Hematopoietic multipotent progenitor cell treated with erythropoietin and hydrocortisone succinate and interleukin-3 and kit ligand, for 17 days (in vitro differentiated cells): ENCODE measurements around the gene PPP1R12A.

Source experiments
- DNase-seq: peaks from one replicate; pipeline ENCODE4 v3.0.0-alpha.2; 2015; ENCODE audit warnings: low spot score

PPP1R12A gene

DNA sequence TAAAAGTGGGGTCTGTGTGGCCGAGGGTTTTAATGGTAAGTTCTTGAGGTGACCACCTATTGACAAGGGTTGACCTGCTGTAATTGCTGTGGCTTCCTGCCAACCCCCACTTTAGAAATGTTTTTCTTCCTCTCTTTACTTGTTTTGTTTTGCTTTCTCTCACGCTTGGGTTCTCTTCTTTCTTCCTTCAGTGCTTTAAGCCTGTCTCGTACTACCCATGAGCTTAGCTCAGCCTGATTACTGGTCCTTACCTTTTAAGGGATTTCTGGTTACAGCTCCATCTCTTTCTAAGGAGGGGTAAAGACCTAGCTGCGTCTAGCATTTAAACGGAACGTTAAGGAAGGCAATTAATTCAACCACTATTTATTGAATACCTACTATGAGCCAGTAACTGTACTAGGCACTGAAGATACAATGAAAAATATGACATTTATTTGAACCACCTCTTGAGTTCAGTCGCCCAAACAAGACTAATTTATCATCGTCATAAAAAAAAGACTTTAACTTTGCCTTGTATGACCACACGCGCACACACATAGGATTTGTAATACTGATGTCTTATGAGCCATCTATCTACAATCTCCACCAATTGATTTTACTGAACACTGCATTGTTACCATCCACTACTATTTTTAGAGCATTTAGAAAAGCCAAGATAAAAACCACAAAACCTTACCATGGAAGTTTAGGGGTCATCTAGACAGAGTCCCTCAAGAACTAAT is 888 bp upstream of the PPP1R12A start:
- DNase-seq = peak; percentile 61

- DNase-seq = peak; percentile 49
Observed at GRCh38 chr12:79934281-79935020, 446 bp downstream of the PPP1R12A start.

GRCh38 chr12:79933532-79934264 is 1.2 kb downstream of the PPP1R12A start:
- DNase-seq = peak; percentile 53

GRCh38 chr12:79933043-79933442 is 1.9 kb downstream of the PPP1R12A start:
- DNase-seq = no peak

GRCh38 chr12:79932357-79932756 is 2.5 kb downstream of the PPP1R12A start:
- peak; percentile 55 for DNase-seq

GRCh38 chr12:79929065-79929464 is 5.8 kb downstream of the PPP1R12A start:
- no peak for DNase-seq

- DNase-seq = no peak
Observed at GRCh38 chr12:79927772-79928474, 7.0 kb downstream of the PPP1R12A start.

DNA sequence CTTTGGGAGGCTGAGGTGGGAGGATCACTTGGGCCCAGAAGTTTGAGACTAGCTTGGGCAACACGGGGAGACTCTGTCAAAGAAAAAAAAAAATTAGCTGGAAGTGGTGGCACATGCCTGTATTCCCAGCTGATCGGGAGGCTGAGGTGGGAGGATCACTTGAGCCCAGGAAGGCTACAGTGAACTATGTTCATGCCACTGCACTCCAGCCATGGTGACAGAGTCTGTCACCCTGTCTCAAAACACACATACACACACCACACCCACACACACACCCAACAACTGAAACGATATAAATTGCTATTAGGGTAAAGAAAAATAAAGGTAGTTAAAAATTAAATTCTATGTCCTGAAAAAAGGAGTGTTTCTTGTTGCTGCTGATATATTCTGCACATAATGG is 7.9 kb downstream of the PPP1R12A start:
- DNase-seq = no peak

DNA sequence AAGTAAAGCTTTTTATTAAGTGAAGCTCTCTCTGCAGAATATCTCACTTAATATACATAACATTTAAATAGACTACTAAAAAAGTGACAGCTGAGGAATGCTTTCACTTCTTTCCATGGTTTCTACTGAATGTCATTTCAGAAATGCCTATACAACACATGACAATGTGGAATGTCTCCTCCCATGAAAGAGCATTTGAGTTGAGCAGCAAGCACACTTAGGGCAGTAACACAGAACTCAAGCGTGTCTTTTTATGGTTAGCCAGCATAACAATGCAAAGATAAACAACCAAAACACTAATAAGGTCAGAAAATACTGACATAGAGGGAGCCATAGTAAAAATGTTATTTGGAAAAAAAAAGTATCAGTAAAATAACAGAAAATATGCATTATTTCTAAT is 9.4 kb downstream of the PPP1R12A start:
- DNase-seq = no peak

DNA sequence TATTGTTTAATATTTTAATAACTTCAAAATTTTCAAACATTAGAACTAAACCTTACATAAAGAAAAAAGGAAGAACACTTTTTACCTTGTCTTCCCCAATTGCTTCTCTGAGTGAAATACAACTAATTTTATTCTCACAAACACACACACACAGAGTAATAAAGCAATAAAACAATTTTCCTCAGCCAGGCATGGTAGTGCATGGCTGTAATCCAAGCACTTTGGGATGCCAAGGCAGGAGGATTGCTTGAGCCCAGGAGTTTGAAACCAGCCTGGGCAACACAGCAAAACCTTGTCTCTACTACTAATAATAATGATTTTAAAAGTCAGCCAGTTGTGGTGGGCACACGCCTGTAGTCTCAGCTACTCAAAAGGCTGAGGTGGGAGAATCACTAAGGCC is 13.1 kb downstream of the PPP1R12A start:
- no peak for DNase-seq

- DNase-seq = no peak
Observed at GRCh38 chr12:79920421-79921238, 14.3 kb downstream of the PPP1R12A start.

GRCh38 chr12:79919762-79920161 is 15.1 kb downstream of the PPP1R12A start:
- DNase-seq = no peak

DNA sequence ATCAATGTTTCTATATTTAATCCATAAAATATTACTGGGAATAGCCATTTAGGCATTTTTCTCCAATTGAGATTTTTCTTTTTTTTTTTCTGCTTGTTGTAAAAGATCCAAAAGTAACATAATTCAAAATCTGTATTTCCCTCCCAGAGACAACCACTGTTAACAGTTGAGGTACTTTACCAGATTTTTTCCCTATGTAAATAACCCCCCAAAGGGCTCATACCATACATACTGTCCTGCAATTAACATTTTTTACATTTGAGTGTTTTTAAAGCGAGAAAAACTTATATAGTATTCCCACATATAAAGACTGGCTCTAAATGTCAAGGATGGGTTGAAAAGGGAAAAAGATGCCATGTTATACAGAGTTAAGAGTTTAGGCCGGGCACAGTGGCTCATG is 18.1 kb downstream of the PPP1R12A start:
- no peak for DNase-seq

DNA sequence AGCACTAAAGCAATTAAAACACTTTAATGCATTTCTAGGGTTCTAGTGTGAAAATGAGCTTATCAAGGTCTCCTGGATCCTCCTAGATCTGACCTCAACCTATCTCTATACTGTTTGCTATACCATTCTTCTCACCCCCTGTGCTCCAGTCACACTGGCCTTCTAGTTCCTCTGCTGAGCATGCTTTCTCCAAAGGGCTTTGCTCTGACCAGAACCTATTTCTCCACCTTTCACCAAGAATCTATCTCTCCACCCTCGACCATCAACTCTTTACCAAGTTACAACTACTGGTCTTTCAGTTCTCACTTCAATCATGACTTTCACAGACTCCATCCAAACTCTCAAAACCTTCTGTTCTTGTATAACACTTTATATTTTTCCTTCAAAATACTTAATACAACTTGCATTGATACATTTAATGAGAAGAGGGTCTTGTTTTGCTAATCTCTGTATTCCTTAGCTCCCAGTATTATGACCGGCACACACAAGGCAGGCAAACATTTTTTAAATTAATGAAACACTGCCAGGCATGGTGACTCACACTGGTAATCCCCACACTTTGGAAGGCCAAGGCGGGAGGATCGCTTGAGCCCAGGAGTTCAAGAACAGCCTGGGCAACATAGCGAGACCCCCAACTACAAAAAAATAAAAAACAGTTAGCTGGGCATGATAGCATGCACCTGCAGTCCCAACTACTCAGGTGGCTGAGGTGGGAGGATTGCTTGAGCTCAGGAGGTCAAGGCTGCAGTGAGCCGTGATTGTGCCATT is 22.8 kb downstream of the PPP1R12A start:
- DNase-seq = no peak

- DNase-seq = no peak
Observed at GRCh38 chr12:79908366-79908765, 26.5 kb downstream of the PPP1R12A start.

DNA sequence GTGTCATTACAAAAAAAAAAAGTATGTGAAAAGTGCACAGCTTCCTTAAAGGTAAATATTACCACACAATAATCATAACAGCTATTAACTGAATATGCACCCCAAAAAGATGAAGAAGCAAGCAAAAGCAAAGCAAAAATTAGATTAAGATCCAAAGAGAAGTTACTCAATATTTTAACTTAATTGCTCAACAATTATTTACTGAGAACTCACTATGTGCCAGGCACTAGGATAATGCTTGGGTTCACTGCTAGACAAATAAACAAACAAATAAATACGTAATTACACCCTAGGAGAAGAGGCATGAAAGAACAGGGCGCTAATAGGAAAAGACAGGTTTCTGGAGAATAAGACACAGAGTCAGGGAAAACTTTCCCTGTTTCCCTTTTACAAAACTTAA is 33.4 kb downstream of the PPP1R12A start:
- DNase-seq = no peak

DNA sequence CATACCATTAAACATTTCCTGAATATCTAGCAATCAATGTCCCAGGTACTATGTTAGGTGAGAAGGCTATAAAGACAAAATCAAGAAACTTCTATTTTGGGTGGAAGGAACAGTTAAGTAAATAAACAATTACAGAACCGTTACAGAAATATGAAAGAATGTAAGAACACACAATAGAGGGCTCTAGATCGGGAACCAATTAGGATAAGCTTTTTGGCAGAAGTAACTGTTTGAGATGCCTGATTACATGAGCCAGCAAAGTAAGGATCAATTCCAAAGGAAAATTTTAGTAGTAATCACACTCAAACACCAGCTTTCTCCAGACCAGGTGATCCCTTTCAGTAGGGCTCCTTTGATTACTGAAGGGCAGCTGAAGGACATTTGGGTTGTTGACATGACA is 33.9 kb downstream of the PPP1R12A start:
- DNase-seq = no peak

DNA sequence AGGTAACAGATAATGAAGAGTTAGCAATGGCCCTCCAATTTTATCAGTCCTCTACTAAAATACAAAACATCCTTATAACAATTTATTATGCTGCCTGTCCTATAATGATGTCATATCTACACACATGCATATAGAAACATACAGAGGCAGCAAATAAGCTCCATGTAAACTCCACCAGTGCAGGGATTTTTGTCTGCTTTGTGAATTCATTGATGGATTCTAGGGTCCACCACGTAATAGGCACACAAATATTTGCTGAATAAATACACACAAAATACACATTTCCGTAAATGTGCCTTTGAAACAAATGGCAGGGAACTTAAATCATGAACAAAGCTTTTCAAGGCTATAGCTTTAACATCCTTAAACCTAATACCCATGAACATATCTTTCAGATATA is 34.7 kb downstream of the PPP1R12A start:
- DNase-seq = no peak

GRCh38 chr12:79897617-79898016 is 37.3 kb downstream of the PPP1R12A start:
- DNase-seq = no peak

DNA sequence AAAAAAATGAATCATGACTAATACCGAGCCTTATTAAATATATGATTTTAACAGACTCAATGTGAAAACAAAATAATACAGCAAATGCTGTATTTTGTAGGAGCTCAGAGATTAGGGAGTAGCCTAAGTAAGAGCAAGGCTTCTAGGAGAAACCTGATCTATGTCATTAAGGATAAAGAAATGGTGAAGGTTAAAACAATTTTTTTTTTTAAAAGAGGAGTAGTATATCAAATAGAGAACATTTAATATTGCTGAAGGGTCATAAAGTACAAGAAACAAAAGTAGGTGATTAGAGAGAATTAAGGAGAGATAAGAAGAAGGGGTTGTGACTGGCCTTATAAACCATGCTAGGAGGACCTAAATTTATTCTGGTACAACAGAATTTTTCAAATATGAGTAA is 39.1 kb downstream of the PPP1R12A start:
- DNase-seq = no peak

GRCh38 chr12:79895071-79895470 is 39.8 kb downstream of the PPP1R12A start:
- DNase-seq = no peak
